HepG2 (cell line): Measurements from ENCODE around the gene SETD1B. TPM values are rescaled to one million over a fixed set of nuclear protein-coding genes. Genes with fewer than 3 reads are reported as not detected.

Experiments
- ATAC-seq: fragments of 200-7000 bp; cut with Tn5 transposase; 3 replicates; pipeline ENCODE4 v1.9.1; 2020; ENCODE audit warnings: mild to moderate bottlenecking, moderate library complexity
- BruUV-seq: library from RNA; stranded (reverse); fragments of 400-500 nt; replicated peaks from 2 replicates; lab custom pipeline; 2021; lab: Mats Ljungman, UMichigan
- CTCF ChIA-PET: fragments of 300-600 bp; formaldehyde crosslinking; extraction: SDS; loops from one replicate; lab custom pipeline; 2021; ENCODE audit warnings: low total read pairs, inconsistent platforms, low intra/inter-chr PET ratio; lab: Yijun Ruan, JAX
- POLR2A ChIA-PET: fragments of 350-600 bp; sonication (Branson Sonifier 250); formaldehyde crosslinking; loops from one replicate; lab custom pipeline; 2020; ENCODE audit warnings: antibody characterized with exemption, inconsistent platforms; lab: Yijun Ruan, JAX
- DNase-seq: peaks from one replicate; pipeline ENCODE4 v3.0.0-alpha.2; 2015; ENCODE audit warnings: low spot score
- FAIRE-seq: peaks from 3 replicates; lab custom pipeline; 2011; peaks lifted over from hg19 to GRCh38; lab: Jason Lieb, UNC
- H2AFZ ChIP-seq: one replicate; pipeline ENCODE4 v1.6.1; 2011; ENCODE audit warnings: low read length, inconsistent platforms
- H3K27ac ChIP-seq: fragments of 300-600 bp; 3 replicates; pipeline ENCODE4 v1.8.0; 2011; ENCODE audit warnings: mixed run types, mild to moderate bottlenecking, mixed read lengths, low read length, inconsistent platforms; ENCODE audit not compliant: insufficient read depth; ENCODE audit errors: extremely low read length
- H3K27me3 ChIP-seq, 2 experiments: fragments of 200-600 bp in 1 of 2; 2 replicates in 1 of 2; 3 replicates in 1 of 2; pipeline versions ENCODE4 v1.6.0 to v1.8.0; 2011; ENCODE audit warnings: low read length in 2 of 2, mild to moderate bottlenecking in 2 of 2, moderate library complexity in 2 of 2, inconsistent platforms in 1 of 2; ENCODE audit not compliant: insufficient read depth in 2 of 2, control insufficient read depth in 1 of 2
- H3K36me3 ChIP-seq, 2 experiments: fragments of 200-600 bp in 1 of 2; replicated peaks in 1 of 2; 2 replicates in 1 of 2; 3 replicates in 1 of 2; pipeline versions ENCODE4 v1.5.1 to v1.8.0; 2011; ENCODE audit warnings: low read length in 2 of 2, inconsistent platforms in 1 of 2; ENCODE audit not compliant: insufficient read depth in 2 of 2, control insufficient read depth in 1 of 2
- H3K4me1 ChIP-seq: 2 replicates; pipeline ENCODE4 v1.5.1; 2012; ENCODE audit warnings: low read length, inconsistent platforms; ENCODE audit not compliant: insufficient read depth
- H3K4me2 ChIP-seq: 2 replicates; pipeline ENCODE4 v1.6.0; 2011; ENCODE audit warnings: low read depth, low read length, inconsistent platforms
- H3K4me3 ChIP-seq, 3 experiments: fragments of 200-600 bp in 1 of 3; sonication (generic), shearing (Covaris generic) in 1 of 3; replicated peaks in 1 of 3; 2 replicates each; pipeline ENCODE4 v1.5.1; 2011 to 2016; ENCODE audit warnings: low read length in 3 of 3, inconsistent platforms in 2 of 3, low read depth in 2 of 3, mild to moderate bottlenecking in 2 of 3, control low read depth in 1 of 3, mixed read lengths in 1 of 3; ENCODE audit not compliant: insufficient read depth in 1 of 3
- H3K79me2 ChIP-seq: one replicate; pipeline ENCODE4 v1.6.1; 2011; ENCODE audit warnings: low read length, inconsistent platforms; ENCODE audit not compliant: insufficient read depth
- H3K9ac ChIP-seq: 2 replicates; pipeline ENCODE4 v1.6.0; 2011; ENCODE audit warnings: mild to moderate bottlenecking, low read depth, low read length, inconsistent platforms; ENCODE audit not compliant: insufficient read depth
- H3K9me3 ChIP-seq: 2 replicates; pipeline ENCODE4 v1.5.1; 2012; ENCODE audit warnings: mild to moderate bottlenecking, low read length
- H4K20me1 ChIP-seq: 2 replicates; pipeline ENCODE4 v1.6.0; 2011; ENCODE audit warnings: inconsistent platforms, mild to moderate bottlenecking, low read length, moderate library complexity; ENCODE audit not compliant: insufficient read depth
- AGO1 ChIP-seq: fragments of 200-400 bp; formaldehyde crosslinking; IDR thresholded peaks from 2 replicates; pipeline ENCODE4 v1.6.1; 2017; ENCODE audit warnings: mild to moderate bottlenecking, low read depth, low read length, moderate library complexity; ENCODE audit not compliant: poor library complexity, severe bottlenecking
- AGO2 ChIP-seq: fragments of 200-400 bp; formaldehyde crosslinking; optimal IDR thresholded peaks from 2 replicates; pipeline ENCODE3; 2017; ENCODE audit warnings: mild to moderate bottlenecking, low read depth, low read length, moderate library complexity
- DNMT3B ChIP-seq: conservative IDR thresholded peaks from 2 replicates; pipeline ENCODE4 v1.6.1; 2016; ENCODE audit warnings: missing biosample characterization, control low read depth
- RBFOX2 ChIP-seq: fragments of 200-400 bp; formaldehyde crosslinking; IDR thresholded peaks from 2 replicates; pipeline ENCODE4 v1.6.1; 2017; ENCODE audit warnings: low read depth, mild to moderate bottlenecking, low read length
- ZFP62 ChIP-seq: sonication (generic); formaldehyde crosslinking; IDR thresholded peaks from 2 replicates; pipeline ENCODE4 v1.4.0; 2020; ENCODE audit warnings: missing genetic modification reagents
- ZNF543 ChIP-seq: sonication (generic); formaldehyde crosslinking; IDR thresholded peaks from 2 replicates; pipeline ENCODE4 v1.4.0; 2020; ENCODE audit warnings: mild to moderate bottlenecking, missing genetic modification reagents
- ZNF556 ChIP-seq: sonication (generic); formaldehyde crosslinking; IDR thresholded peaks from 2 replicates; pipeline ENCODE4 v1.4.0; 2020; ENCODE audit warnings: mild to moderate bottlenecking, missing genetic modification reagents, borderline replicate concordance
- ZNF687 ChIP-seq: sonication (generic); formaldehyde crosslinking; IDR thresholded peaks from 2 replicates; pipeline ENCODE4 v1.5.1; 2020; ENCODE audit warnings: mild to moderate bottlenecking, missing genetic modification reagents, moderate library complexity
- WGBS: methylation state at CpG from one replicate; pipeline ENCODE4 v1.1.6; 2017; ENCODE audit warnings: low lambda C conversion rate; 5-methylcytosine and 5-hydroxymethylcytosine counted together
- in situ Hi-C: cut with HindIII; loops from 2 replicates; pipeline ENCODE4 v1.10.0; 2017; ENCODE audit warnings: low pct_unique_long_range_greater_than_20kb; ENCODE audit not compliant: extremely low pct_ligation_motif_present
- intact Hi-C: fragments of 100-400 bp; cut with micrococcal nuclease; formaldehyde crosslinking; loops from one replicate; pipeline ENCODE4 v1.10.0; 2022; ENCODE audit not compliant: unreplicated experiment
- polyA plus RNA-seq, 8 experiments: library from polyadenylated mRNA; depleted of rRNA in 3 of 8; stranded (reverse) in 7 of 8; unstranded in 1 of 8; fragments of >200 nt; fragmentation: Illumina TruSeq in 4 of 8; extraction: Trizol in 4 of 8; gene quantifications; 2 replicates each; pipeline versions ENCODE4 v1.2.1 to v1.2.3, GENCODE V29; 2011 to 2016; ENCODE audit warnings: low read depth in 4 of 8, missing spikeins in 1 of 8, mixed read lengths in 1 of 8; ENCODE audit not compliant: insufficient read depth in 1 of 8
- total RNA-seq, 5 experiments: library from RNA; depleted of rRNA; stranded (reverse); fragments of >200 nt; fragmentation: Illumina TruSeq; extraction: Trizol; gene quantifications; 2 replicates each; pipeline ENCODE4 v1.2.3, GENCODE V29; 2016; ENCODE audit warnings: low read depth in 1 of 5
- TF ChIP-seq, protein P1 (sequence below): sonication (generic); formaldehyde crosslinking; IDR thresholded peaks from 2 replicates; pipeline ENCODE4 v1.9.0; 2022; ENCODE audit warnings: missing genetic modification reagents, mild to moderate bottlenecking, borderline replicate concordance
- TF ChIP-seq, protein P2 (sequence below): sonication (generic); formaldehyde crosslinking; IDR thresholded peaks from 2 replicates; pipeline ENCODE4 v1.5.0; 2020; ENCODE audit warnings: mild to moderate bottlenecking, missing genetic modification reagents

The SETD1B gene
- total and polyA plus RNA-seq, 2 of the 13 experiments (the other 11 are each of a cell fraction or from before 2014, with no cell fraction given) = 1.1 to 1.4 TPM

DNA sequence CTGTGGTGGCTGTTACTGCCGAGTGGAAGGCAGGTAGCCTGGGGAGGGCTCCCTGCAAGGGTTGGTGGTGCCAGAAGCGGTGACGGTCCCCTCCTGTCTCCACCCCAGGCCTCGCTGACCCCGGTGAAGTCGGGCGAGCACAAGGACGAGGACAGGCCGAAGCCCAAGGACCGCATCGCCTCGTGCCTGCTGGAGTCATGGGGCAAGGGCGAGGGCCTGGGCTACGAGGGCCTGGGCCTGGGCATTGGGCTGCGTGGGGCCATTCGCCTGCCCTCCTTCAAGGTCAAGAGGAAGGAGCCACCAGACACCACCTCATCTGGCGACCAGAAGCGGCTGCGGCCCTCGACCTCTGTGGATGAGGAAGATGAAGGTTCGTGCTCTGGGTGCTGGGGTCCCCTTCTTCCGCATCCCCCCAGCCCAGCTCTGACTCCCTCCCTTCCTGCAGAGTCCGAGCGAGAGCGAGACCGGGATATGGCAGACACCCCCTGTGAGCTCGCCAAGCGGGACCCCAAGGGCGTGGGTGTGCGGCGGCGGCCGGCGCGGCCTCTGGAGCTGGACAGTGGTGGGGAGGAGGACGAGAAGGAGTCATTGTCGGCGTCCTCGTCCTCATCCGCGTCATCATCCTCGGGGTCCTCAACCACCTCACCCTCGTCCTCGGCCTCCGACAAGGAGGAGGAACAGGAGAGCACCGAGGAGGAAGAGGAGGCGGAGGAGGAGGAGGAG, 13.3 kb downstream of the SETD1B start:
- ATAC-seq (no peak), DNase-seq (no peak), FAIRE-seq (no peak)
- WGBS = 96% methylated on average over 29 of the region's 47 CpGs
- H3K4me1 ChIP-seq = peaks cover 16% of the 10 kb centered on the region
- no peak overlapping the region for H3K4me3 ChIP-seq
- peaks cover 18% of the 10 kb centered on the region for H3K79me2 ChIP-seq
- H2AFZ ChIP-seq = no peak overlapping the region
- H3K27ac ChIP-seq = no peak overlapping the region
- in situ Hi-C loops = no loop called here
- peaks cover 20 to 61% of the 10 kb centered on the region in 2 experiments; a peak in 4 of 5 replicates for H3K36me3 ChIP-seq
- TF ChIP-seq ZFP62 (CRISPR knock-in tag) = no peak
- peak; percentile 31; the same call in 1 of the 2 replicates for TF ChIP-seq RBFOX2
- 0 out of 2 replicates have a peak, but pooled peaks have one; percentile 4 for TF ChIP-seq ZNF687 (CRISPR knock-in tag)
- no peak for TF ChIP-seq ZNF543 (CRISPR knock-in tag)
- TF ChIP-seq ZNF556 (CRISPR knock-in tag) = no peak
- TF ChIP-seq, protein P1, sequence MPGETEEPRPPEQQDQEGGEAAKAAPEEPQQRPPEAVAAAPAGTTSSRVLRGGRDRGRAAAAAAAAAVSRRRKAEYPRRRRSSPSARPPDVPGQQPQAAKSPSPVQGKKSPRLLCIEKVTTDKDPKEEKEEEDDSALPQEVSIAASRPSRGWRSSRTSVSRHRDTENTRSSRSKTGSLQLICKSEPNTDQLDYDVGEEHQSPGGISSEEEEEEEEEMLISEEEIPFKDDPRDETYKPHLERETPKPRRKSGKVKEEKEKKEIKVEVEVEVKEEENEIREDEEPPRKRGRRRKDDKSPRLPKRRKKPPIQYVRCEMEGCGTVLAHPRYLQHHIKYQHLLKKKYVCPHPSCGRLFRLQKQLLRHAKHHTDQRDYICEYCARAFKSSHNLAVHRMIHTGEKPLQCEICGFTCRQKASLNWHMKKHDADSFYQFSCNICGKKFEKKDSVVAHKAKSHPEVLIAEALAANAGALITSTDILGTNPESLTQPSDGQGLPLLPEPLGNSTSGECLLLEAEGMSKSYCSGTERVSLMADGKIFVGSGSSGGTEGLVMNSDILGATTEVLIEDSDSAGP (CRISPR knock-in tag) = no peak
- TF ChIP-seq DNMT3B = no peak
- TF ChIP-seq, protein P2, sequence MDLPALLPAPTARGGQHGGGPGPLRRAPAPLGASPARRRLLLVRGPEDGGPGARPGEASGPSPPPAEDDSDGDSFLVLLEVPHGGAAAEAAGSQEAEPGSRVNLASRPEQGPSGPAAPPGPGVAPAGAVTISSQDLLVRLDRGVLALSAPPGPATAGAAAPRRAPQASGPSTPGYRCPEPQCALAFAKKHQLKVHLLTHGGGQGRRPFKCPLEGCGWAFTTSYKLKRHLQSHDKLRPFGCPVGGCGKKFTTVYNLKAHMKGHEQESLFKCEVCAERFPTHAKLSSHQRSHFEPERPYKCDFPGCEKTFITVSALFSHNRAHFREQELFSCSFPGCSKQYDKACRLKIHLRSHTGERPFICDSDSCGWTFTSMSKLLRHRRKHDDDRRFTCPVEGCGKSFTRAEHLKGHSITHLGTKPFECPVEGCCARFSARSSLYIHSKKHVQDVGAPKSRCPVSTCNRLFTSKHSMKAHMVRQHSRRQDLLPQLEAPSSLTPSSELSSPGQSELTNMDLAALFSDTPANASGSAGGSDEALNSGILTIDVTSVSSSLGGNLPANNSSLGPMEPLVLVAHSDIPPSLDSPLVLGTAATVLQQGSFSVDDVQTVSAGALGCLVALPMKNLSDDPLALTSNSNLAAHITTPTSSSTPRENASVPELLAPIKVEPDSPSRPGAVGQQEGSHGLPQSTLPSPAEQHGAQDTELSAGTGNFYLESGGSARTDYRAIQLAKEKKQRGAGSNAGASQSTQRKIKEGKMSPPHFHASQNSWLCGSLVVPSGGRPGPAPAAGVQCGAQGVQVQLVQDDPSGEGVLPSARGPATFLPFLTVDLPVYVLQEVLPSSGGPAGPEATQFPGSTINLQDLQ (CRISPR knock-in tag) = no peak
- TF ChIP-seq AGO2 = peak; percentile 81
- TF ChIP-seq AGO1 = no peak
- intact Hi-C loops = no loop called here
- no peaks in the 10 kb centered on the region for H3K9me3 ChIP-seq
- ChIA-PET POLR2A (no interaction called here), CTCF (no interaction called here)
- H4K20me1 ChIP-seq = no peaks in the 10 kb centered on the region
- no peak overlapping the region for H3K4me2 ChIP-seq
- BruUV-seq = no TSS peak
- no peaks in the 10 kb centered on the region for H3K27me3 ChIP-seq
- no peak overlapping the region for H3K9ac ChIP-seq
